ENCODE measurements around the gene MAP10. TPM values are rescaled to one million over a fixed set of nuclear protein-coding genes. Genes with fewer than 3 reads are reported as not detected.

The MAP10 gene
- polyA plus RNA-seq, 1 experiment, result 2.4 TPM

DNA sequence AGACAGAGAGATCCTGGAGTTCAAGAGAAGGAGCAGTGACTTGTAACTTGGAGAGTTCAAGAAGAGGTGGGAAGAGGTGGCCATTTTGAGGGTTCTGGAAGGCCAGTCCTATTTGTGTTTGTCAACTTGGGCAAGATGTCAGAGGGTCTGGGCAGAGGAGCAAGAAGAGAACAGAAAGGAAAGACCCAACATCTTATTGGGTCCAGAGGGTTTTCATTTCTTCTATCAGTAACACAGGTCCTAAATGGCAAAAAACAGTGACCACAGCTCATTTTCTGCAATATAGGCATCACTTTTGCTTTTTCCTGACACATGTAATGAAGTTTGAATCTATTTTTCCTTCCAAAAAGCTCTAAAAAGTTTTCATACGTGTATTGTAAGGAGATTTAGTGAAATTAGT, 38.3 kb upstream of the MAP10 start:
- CTCF ChIA-PET, result interaction anchor here (0.6 kb wide), 1 partner anchor 533 kb away, joined by 3 read pairs; no protein-coding TSS in a partner anchor
- no peaks in the 10 kb centered on the region; the same call in 1 of the 2 replicates for H3K9me3 ChIP-seq (ENCODE audit: control insufficient read depth, insufficient read depth, low read length)
- no peak for TF ChIP-seq CTCF (IDR thresholded peaks at IDR 0.05; ENCODE audit: low read depth, low read length)
- no peak overlapping the region for H3K27ac ChIP-seq (ENCODE audit: low read depth, low read length)
- POLR2A ChIA-PET, result no interaction called here
- H3K27me3 ChIP-seq (ENCODE audit: control insufficient read depth, insufficient read depth, low read length), result no peaks in the 10 kb centered on the region
- H3K4me3 ChIP-seq (ENCODE audit: low read depth, low read length), result no peak overlapping the region
- no peak for DNase-seq (ENCODE audit: low read depth, low spot score)

GRCh38 chr1:232767305-232768074, 37.7 kb upstream of the MAP10 start:
- ChIA-PET POLR2A (no interaction called here), CTCF (interaction anchor here (0.6 kb wide), 1 partner anchor 532 kb away, joined by 3 read pairs; no protein-coding TSS in a partner anchor)
- H3K9me3 ChIP-seq (ENCODE audit: control insufficient read depth, insufficient read depth, low read length), result no peaks in the 10 kb centered on the region; the same call in 1 of the 2 replicates
- H3K4me3 ChIP-seq (ENCODE audit: low read depth, low read length), result no peak overlapping the region
- DNase-seq (ENCODE audit: low read depth, low spot score), result peak; percentile 10
- H3K27me3 ChIP-seq (ENCODE audit: control insufficient read depth, insufficient read depth, low read length), result no peaks in the 10 kb centered on the region
- TF ChIP-seq CTCF (IDR thresholded peaks at IDR 0.05; ENCODE audit: low read depth, low read length), result no peak
- H3K27ac ChIP-seq (ENCODE audit: low read depth, low read length), result no peak overlapping the region

GRCh38 chr1:232768793-232769192, 36.4 kb upstream of the MAP10 start:
- Histone ChIP-seq H3K9me3 (ENCODE audit: control insufficient read depth, insufficient read depth, low read length) (peaks cover 5% of the 10 kb centered on the region; the same call in 1 of the 2 replicates), H3K27ac (ENCODE audit: low read depth, low read length) (no peak overlapping the region), H3K27me3 (ENCODE audit: control insufficient read depth, insufficient read depth, low read length) (no peaks in the 10 kb centered on the region), H3K4me3 (ENCODE audit: low read depth, low read length) (no peak overlapping the region)
- ChIA-PET POLR2A (no interaction called here), CTCF (no interaction called here)
- no peak for DNase-seq (ENCODE audit: low read depth, low spot score)
- TF ChIP-seq CTCF (IDR thresholded peaks at IDR 0.05; ENCODE audit: low read depth, low read length), result no peak

DNA sequence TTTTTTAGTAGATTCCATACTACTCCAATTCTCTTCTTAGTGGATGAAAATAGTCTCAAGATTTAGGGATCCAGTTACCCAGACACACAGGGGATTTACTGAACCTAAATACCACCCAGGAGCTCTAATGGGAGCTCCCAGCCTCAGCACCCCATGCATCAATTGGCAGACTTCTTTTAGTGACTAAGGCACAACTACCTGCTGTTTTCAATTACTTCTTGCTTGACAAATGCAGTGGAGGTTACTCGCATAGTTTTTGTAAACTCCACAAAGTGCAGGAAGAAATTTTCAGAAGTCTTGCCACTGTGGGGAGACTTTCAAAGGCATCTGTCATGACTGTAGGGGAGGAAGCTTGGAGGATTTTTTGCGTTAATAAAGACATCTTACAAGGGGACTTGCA, 35.5 kb upstream of the MAP10 start:
- CTCF ChIA-PET, result no interaction called here
- H3K9me3 ChIP-seq (ENCODE audit: control insufficient read depth, insufficient read depth, low read length), result peaks cover 5% of the 10 kb centered on the region; the same call in 1 of the 2 replicates
- POLR2A ChIA-PET, result interaction anchor here (0.5 kb wide), 1 partner anchor 23 kb away, joined by 5 read pairs; no protein-coding TSS in a partner anchor

More for the DNA sequence above, 35.5 kb upstream of the MAP10 start:
- no peak overlapping the region for H3K27ac ChIP-seq (ENCODE audit: low read depth, low read length)
- H3K4me3 ChIP-seq (ENCODE audit: low read depth, low read length), result no peak overlapping the region
- no peaks in the 10 kb centered on the region for H3K27me3 ChIP-seq (ENCODE audit: control insufficient read depth, insufficient read depth, low read length)
- no peak for DNase-seq (ENCODE audit: low read depth, low spot score)
- TF ChIP-seq CTCF (IDR thresholded peaks at IDR 0.05; ENCODE audit: low read depth, low read length), result no peak

All from AG04450 (cell line).